SH-SY5Y (cell line): ENCODE data around the gene SPTBN2.

Experiments
- GATA2 ChIP-seq: IDR thresholded peaks from 2 replicates; pipeline ENCODE4 v1.6.1; 2011; ENCODE audit warnings: mild to moderate bottlenecking, low read depth, low read length
- GATA3 ChIP-seq: IDR thresholded peaks from 2 replicates; pipeline ENCODE4 v1.6.1; 2011; ENCODE audit warnings: low read depth, mild to moderate bottlenecking, low read length, moderate library complexity

DNA sequence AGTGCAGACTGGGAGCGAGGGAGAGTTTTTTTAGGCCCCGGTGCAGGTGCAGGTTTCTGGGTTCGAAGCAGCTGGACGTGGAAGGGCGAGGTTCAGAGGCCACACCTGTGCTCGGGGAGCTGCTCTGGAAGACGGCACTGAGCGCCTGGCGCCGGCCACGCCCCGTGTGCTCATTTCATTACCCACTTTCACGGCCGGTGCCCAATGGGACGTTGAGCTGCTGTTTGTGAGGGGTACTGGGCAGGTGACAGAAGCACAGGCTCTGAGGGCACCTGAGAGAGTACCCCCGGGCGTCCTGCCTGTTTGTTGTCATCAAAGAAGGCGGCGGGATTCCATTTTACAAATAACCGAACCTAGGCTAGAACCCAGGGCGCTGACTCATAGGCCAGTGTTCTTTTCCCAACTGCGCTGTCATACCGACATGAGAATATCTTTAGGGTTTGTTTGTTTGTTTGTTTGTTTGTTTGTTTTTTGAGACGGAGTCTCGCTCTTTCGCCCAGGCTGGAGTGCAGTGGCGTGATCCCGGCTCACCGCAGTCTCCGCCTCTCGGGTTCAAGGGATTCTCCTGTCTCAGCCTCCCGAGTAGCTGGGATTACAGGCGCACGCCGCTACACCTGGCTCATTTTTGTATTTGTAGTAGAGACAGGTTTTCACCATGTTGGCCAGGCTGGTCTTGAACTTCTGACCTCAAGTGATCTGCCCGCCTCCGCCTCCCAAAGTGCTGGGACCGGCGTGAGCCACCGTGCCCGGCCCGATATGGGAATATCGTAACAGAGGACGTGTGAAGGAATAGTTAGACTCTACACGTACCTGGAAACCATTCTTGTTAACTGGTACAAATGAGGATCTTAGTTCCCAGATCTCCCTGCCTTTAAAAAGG is 16.6 kb upstream of the SPTBN2 start:
- TF ChIP-seq GATA2 (no peak), GATA3 (no peak)
